ENCODE results near the gene ULBP1.

DNA sequence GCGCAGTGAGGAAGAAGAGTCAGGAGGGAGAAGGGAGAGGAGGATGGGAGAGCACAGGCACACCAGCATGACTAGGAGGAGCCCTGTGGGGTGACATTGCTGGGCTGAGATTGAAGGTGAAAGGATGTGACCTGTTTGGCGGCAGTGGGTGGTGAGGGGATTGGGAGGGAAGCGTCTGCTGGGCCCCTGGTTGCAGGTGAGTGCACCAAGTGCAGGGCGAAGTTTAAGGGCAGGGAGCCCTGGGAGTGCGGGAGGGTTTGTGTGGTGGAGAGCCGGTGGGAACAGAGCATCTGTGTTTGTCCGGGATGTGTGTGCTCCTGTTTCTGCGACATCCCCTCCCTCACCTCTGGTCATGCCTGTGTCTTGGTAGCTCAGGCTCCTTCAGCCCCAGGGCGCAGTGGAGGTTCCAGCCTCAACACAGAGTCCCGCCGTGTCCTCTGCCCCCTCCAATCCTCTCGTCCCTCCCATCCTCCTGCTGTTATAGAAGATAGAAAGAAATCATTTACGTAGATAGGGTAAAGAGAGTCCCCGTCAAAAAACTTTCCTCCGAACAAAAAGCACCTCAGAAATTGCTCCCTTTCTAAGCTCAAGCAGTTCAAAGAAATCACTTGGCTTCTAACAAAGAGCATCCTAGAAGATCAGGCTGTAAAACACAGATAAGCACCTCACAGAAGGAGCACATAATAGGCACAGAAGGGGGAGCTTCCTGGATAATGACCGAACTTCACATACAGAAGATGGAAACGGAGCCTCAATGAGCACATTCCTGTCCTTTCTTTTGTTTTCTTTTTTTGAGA lies 25.0 kb downstream of the ULBP1 start:
- TF ChIP-seq POLR2AphosphoS5 (IDR thresholded peaks at IDR 0.05; ENCODE audit: borderline replicate concordance, low read depth, low read length) (no peak), EZH2 (IDR thresholded peaks at IDR 0.05) (no peak)

Measured in SK-N-MC (cell line).